ENCODE results near the gene SCRT2.
A peak's percentile ranks its signal among the peaks of the same experiment; 100 is the strongest.

Gene SCRT2

DNA sequence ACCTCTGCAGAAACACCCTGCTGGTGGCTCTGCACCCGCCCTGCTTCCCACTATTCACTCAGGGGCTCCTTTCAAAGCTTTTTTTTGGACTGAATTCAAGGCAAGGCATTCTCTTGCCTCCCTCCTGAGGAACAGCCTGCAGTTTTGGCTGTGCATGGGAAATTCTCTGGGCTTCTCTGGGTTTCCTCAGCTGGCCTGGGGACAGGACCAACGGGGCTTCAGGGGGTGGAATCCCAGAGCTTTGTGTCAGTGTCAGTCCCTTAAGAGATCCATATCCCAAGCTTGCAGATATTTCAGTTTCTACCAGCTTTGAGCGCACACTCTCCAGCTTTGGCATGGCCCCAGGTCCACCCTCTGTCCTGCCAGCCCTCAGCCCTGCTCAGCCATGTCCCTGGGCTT lies 2.0 kb downstream of the SCRT2 start:
- Histone ChIP-seq H3K4me2 (peak overlapping the region; percentile 97; the same call in 1 of the 2 replicates), H3K4me1 (peaks cover 90% of the 10 kb centered on the region), H3K9ac (no peak overlapping the region), H3K9me3 (no peaks in the 10 kb centered on the region), H4K20me1 (peaks cover 26% of the 10 kb centered on the region), H3K4me3 (no peak overlapping the region), H3K27ac (no peak overlapping the region), H3K27me3 (peaks cover 48% of the 10 kb centered on the region), H3K36me3 (no peaks in the 10 kb centered on the region)
- TF ChIP-seq Cebpa-rat (IDR thresholded peaks at IDR 0.05), result no peak

DNA sequence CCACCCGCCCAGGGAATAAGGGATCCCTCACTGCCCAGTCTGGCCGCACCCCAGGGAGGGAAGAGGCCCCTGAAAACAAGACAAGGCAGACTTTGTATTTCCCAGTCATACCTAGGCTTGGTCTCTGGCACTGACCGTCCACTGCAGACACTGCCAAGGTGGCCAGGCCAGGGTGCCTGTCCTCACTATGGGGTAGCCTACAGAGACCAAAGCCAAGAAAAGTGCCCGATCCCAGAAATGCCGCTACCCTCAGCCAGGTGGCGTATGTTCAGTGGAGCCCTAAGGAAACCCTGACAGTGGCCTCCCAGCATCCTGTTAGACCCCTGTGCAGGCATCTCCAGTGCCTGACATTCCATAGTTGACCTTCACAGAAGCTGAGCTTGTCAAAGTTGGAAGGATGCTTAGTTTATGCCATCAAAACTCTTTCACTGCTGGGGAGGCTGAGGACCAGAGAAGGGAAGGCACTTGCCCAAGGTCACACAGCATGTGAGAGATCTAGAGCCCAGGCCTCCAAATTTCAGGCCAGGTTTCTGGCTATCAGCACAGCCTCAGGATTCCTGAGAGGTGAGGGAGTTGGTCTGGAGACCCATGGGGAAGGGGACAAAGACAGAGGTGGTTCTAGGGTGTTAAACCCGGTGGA lies 2.5 kb downstream of the SCRT2 start:
- Histone ChIP-seq H3K27ac (no peak overlapping the region), H3K36me3 (no peaks in the 10 kb centered on the region), H3K27me3 (peaks cover 48% of the 10 kb centered on the region), H4K20me1 (peaks cover 26% of the 10 kb centered on the region), H3K9me3 (no peaks in the 10 kb centered on the region), H3K9ac (no peak overlapping the region), H3K4me2 (peak overlapping the region; percentile 97), H3K4me3 (no peak overlapping the region), H3K4me1 (peaks cover 94% of the 10 kb centered on the region)
- no peak for TF ChIP-seq Cebpa-rat (IDR thresholded peaks at IDR 0.05)

DNA sequence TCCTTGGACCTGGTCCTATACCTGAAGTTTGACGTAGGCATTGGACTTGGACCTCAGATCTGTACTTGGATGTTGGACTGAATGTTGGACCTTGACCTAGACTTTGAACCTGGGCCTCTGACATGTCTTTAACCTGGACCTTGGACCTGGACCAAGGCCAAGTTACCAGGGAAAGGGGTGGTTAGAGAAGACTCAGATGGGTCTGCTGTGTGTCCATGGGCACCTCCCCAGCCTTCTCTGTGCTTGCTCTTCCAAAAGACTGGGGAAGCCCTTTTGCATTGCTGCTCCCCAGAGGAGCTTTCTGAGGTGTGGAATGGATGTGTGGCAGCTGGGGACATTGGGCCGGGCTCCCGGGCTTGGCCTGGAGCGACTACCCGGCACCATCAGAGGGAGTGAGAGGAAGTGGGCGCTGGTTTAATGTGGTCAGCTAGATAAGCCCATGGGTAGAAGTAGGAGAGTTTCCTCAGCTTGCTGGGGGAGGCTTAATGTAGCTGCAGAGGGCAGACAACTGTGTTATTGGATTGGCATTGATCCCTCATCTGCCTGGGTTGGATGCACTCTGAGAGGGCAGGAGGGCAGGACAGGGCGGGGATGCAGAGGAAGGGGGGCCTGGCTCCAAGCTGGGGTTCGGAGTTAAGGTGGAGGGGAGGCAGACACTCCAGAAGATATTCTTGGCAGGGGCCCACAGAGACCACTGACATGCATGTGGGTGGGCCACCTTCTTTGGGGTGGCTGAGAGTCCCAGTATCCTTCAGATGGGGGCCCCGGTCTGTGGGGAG lies 4.2 kb downstream of the SCRT2 start:
- Histone ChIP-seq H3K9me3 (no peaks in the 10 kb centered on the region), H3K27ac (no peak overlapping the region), H3K4me3 (no peak overlapping the region), H3K4me2 (peak overlapping the region; percentile 91), H3K9ac (no peak overlapping the region), H3K36me3 (no peaks in the 10 kb centered on the region), H4K20me1 (peaks cover 26% of the 10 kb centered on the region), H3K4me1 (peaks cover 94% of the 10 kb centered on the region), H3K27me3 (peaks cover 43% of the 10 kb centered on the region)
- TF ChIP-seq Cebpa-rat (IDR thresholded peaks at IDR 0.05), result no peak

DNA sequence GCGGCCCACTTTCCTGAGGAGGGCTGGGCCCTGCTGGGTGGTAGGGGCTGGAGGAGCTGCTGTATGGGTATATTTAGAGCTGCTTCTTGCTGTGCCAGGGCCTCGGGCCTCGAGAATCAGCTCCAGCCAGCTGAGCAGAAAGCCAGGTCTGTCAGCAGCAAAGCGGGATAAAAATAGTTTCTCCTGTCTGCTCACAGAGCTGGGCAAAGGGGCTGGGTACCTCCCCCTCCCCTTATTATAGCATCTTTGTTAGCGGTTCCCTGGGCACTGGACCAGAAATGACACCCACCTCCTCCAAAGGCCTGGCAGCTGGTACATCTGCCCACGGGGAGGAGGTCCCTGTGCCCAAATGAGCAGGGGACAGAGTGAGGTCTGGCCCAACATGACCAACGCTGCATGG lies 6.0 kb downstream of the SCRT2 start:
- Histone ChIP-seq H4K20me1 (peaks cover 10% of the 10 kb centered on the region; the same call in 1 of the 2 replicates), H3K4me1 (peaks cover 92% of the 10 kb centered on the region), H3K27me3 (peaks cover 34% of the 10 kb centered on the region), H3K4me2 (peak overlapping the region; percentile 91), H3K9ac (peak overlapping the region; percentile 57; the same call in 1 of the 2 replicates), H3K9me3 (no peaks in the 10 kb centered on the region), H3K27ac (peak overlapping the region; percentile 58), H3K4me3 (no peak overlapping the region), H3K36me3 (no peaks in the 10 kb centered on the region)
- no peak for TF ChIP-seq Cebpa-rat (IDR thresholded peaks at IDR 0.05)

DNA sequence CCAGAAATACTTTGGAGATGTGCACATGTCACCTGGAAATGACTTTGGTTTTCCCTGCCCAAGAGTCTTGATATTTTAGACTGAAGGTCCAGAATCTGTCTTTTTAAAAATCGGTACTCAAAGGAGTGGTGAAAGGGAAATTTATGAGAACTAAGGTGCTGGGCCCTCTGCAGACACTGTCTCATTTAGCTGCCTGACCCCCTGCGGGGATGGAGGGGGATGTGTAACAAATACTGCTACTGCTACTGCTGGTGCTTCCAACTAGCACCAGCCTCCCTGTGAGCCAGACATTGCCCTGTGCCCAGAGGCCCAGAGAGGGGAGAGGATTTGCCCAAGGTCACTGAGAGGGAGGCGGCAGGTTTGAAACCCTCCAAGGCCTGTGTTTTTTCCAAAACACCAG lies 7.0 kb downstream of the SCRT2 start:
- Histone ChIP-seq H3K27me3 (peaks cover 33% of the 10 kb centered on the region), H3K4me2 (peak overlapping the region; percentile 91), H3K9me3 (no peaks in the 10 kb centered on the region), H4K20me1 (peaks cover 4% of the 10 kb centered on the region; the same call in 1 of the 2 replicates), H3K4me3 (no peak overlapping the region), H3K36me3 (no peaks in the 10 kb centered on the region), H3K4me1 (peaks cover 83% of the 10 kb centered on the region), H3K27ac (peak overlapping the region; percentile 57; the same call in 1 of the 2 replicates), H3K9ac (peak overlapping the region; percentile 37; the same call in 1 of the 2 replicates)
- TF ChIP-seq Cebpa-rat (IDR thresholded peaks at IDR 0.05), result no peak

DNA sequence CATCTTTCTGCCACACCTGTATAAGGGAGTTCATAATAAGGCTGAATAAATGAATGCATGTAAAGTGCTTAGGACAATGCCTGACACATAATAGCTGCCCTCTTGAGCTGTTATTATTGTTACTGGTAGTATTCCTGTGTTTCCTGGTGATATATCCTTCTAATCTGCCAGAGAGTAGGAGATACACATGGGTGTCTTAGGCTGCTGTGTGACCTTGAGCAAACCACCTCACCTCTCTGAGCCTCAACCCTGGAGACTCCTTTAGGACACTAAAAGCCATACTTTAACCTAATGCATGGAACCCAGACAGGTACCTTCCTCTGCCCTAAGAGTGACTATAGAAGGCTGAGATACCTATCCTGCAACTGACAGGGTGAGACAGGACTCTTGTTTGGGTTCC lies 7.6 kb downstream of the SCRT2 start:
- Histone ChIP-seq H3K36me3 (no peaks in the 10 kb centered on the region), H3K9me3 (no peaks in the 10 kb centered on the region), H3K9ac (peak overlapping the region; percentile 37; the same call in 1 of the 2 replicates), H3K27ac (no peak overlapping the region; the same call in 1 of the 2 replicates), H3K4me1 (peaks cover 87% of the 10 kb centered on the region), H3K4me3 (no peak overlapping the region), H3K4me2 (peak overlapping the region; percentile 91), H3K27me3 (peaks cover 33% of the 10 kb centered on the region), H4K20me1 (no peaks in the 10 kb centered on the region)
- no peak for TF ChIP-seq Cebpa-rat (IDR thresholded peaks at IDR 0.05)

DNA sequence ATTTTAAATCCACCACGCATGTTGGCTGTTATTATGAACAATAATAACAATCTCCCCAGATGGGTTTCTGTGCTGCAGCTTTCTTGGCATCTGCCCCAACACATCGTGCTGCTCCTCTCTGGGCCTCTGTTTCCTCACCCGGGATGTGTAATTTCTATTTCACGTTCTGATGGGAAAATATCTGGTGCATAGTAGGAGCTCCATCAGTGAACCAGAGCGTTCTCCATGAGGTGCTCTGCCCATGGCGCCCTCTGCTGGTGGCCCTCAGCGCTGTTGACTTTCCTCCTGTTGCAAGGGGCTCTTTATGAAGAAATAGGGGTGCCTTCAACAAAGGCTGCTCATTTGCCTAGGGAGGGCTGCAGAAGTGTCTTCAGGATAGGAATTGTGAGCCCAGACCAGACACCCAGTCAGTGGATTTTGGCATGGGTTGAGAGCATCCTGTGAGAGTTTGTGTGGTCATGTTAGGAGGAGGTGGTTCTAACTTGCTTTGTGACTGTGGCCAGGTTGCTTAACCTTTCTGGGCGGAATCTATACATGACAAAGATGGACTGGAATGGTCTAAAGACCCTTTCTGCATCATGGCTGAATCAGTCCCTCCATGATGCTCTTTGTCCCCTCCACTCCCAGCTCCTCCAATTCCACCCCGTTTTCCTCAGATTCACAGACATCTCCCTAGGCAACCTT lies 8.1 kb downstream of the SCRT2 start:
- no peaks in the 10 kb centered on the region for H3K36me3 ChIP-seq
- TF ChIP-seq Cebpa-rat (IDR thresholded peaks at IDR 0.05), result no peak
- H3K4me2 ChIP-seq, result peak overlapping the region; percentile 91
- no peaks in the 10 kb centered on the region for H3K9me3 ChIP-seq
- H3K9ac ChIP-seq, result no peak overlapping the region
- no peaks in the 10 kb centered on the region for H4K20me1 ChIP-seq
- peaks cover 34% of the 10 kb centered on the region for H3K27me3 ChIP-seq
- no peak overlapping the region for H3K4me3 ChIP-seq
- H3K4me1 ChIP-seq, result peaks cover 88% of the 10 kb centered on the region
- H3K27ac ChIP-seq, result no peak overlapping the region

DNA sequence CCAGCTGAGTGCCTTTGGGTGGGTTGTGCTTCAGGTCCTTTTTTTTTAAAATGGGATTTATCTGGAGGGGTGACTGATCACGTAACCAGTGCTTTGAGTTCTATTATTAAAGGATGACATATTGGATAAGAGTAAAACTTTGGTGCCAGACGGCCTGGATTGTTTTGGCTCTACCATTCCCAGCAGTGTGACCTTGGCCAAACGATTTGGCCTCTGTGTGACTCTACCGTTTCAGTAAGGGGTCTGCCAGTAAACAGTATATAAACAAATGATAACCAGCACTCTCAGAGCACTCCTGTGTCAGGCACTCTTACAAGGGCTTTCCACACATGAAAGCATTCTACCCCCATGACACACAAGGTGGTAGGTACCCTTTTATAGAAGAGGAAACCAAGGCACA lies 8.7 kb downstream of the SCRT2 start:
- H3K27me3 ChIP-seq, result peaks cover 30% of the 10 kb centered on the region
- TF ChIP-seq Cebpa-rat (IDR thresholded peaks at IDR 0.05), result no peak

DNA sequence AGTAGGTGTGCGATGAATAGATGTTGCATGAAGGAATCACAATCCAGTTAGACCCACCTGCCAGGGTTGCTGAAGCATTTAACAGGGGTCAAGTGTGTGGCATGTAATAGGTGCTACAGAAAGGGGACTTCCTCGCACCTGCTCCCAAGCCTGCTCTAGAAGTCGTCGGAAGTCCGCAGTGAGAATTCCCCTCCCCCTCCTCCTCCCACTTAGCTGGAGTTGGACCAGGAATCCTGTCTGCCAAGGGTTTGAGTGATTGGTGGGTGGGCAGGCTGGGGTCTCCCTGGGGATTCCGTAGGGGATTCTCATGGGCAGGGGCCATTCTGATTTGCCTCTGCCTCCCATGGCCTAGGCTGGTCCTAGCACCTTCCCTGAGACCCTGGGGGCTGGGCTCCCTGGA lies 10.3 kb downstream of the SCRT2 start:
- H4K20me1 ChIP-seq, result no peaks in the 10 kb centered on the region
- H3K9ac ChIP-seq, result no peak overlapping the region
- no peak overlapping the region for H3K4me3 ChIP-seq
- H3K4me2 ChIP-seq, result peak overlapping the region; percentile 57
- TF ChIP-seq Cebpa-rat (IDR thresholded peaks at IDR 0.05), result no peak
- no peaks in the 10 kb centered on the region for H3K9me3 ChIP-seq
- H3K27me3 ChIP-seq, result peaks cover 30% of the 10 kb centered on the region
- peaks cover 88% of the 10 kb centered on the region for H3K4me1 ChIP-seq
- no peak overlapping the region for H3K27ac ChIP-seq
- H3K36me3 ChIP-seq, result no peaks in the 10 kb centered on the region

More for the DNA sequence above, 8.7 kb downstream of the SCRT2 start:
- Histone ChIP-seq H3K4me2 (peak overlapping the region; percentile 91), H4K20me1 (no peaks in the 10 kb centered on the region), H3K9me3 (no peaks in the 10 kb centered on the region), H3K4me3 (no peak overlapping the region), H3K27ac (no peak overlapping the region), H3K9ac (no peak overlapping the region), H3K36me3 (no peaks in the 10 kb centered on the region), H3K4me1 (peaks cover 88% of the 10 kb centered on the region)

Measured in BLaER1 (cell line).